GM12878 (cell line): Measurements from ENCODE around the gene ASMTL. TPM values are rescaled to one million over a fixed set of nuclear protein-coding genes. Genes with fewer than 3 reads are reported as not detected.

ENCODE experiments used
- ATAC-seq: fragments of 200-7000 bp; cut with Tn5 transposase; 3 replicates; pipeline ENCODE4 v1.9.1; 2020; ENCODE audit warnings: mild to moderate bottlenecking, moderate library complexity
- BruUV-seq: library from RNA; stranded (reverse); fragments of 400-500 nt; replicated peaks from 2 replicates; lab custom pipeline; 2021; lab: Mats Ljungman, UMichigan
- CTCF ChIA-PET: fragments of 300-600 bp; sonication (Branson Sonifier 250); formaldehyde crosslinking; extraction: SDS; loops from one replicate; lab custom pipeline; 2021; ENCODE audit warnings: inconsistent platforms; lab: Yijun Ruan, JAX
- POLR2A ChIA-PET: fragments of 350-600 bp; formaldehyde crosslinking; extraction: SDS; loops from one replicate; lab custom pipeline; 2021; ENCODE audit warnings: inconsistent platforms; lab: Charles Lee
- RAD21 ChIA-PET: fragments of 300-600 bp; sonication (Branson Sonifier 250); formaldehyde crosslinking; loops from one replicate; lab custom pipeline; 2023; ENCODE audit warnings: antibody characterized with exemption; ENCODE audit not compliant: unreplicated experiment; lab: Charles Lee
- SMC1A ChIA-PET: fragments of 300-600 bp; sonication (Branson Sonifier 250); formaldehyde crosslinking; loops from one replicate; lab custom pipeline; 2023; ENCODE audit not compliant: unreplicated experiment, uncharacterized antibody; lab: Charles Lee
- DNase-seq: peaks from one replicate; pipeline ENCODE4 v3.0.0-alpha.2; 2011; ENCODE audit warnings: low read depth, low spot score
- FAIRE-seq: peaks from 3 replicates; lab custom pipeline; 2011; peaks lifted over from hg19 to GRCh38; lab: Jason Lieb, UNC
- H2AFZ ChIP-seq: 2 replicates; pipeline ENCODE4 v1.6.0; 2011; ENCODE audit warnings: low read depth, low read length, control low read depth; ENCODE audit not compliant: control insufficient read depth
- H3K27ac ChIP-seq: 2 replicates; pipeline ENCODE4 v1.5.1; 2011; ENCODE audit warnings: control low read depth; ENCODE audit not compliant: control insufficient read depth, insufficient read depth
- H3K27me3 ChIP-seq, 2 experiments: replicated peaks in 1 of 2; 2 replicates each; pipeline versions ENCODE4 v1.6.0 to v1.6.1; 2011; ENCODE audit warnings: low read length in 1 of 2; ENCODE audit not compliant: control insufficient read depth in 2 of 2, insufficient read depth in 2 of 2
- H3K36me3 ChIP-seq, 2 experiments: 2 replicates each; pipeline ENCODE4 v1.5.1; 2011; ENCODE audit warnings: low read length in 1 of 2; ENCODE audit not compliant: control insufficient read depth in 2 of 2, insufficient read depth in 2 of 2
- H3K4me1 ChIP-seq: 2 replicates; pipeline ENCODE4 v1.6.1; 2011; ENCODE audit warnings: mild to moderate bottlenecking, low read length, moderate library complexity, mixed read lengths; ENCODE audit not compliant: control insufficient read depth, insufficient read depth
- H3K4me2 ChIP-seq: 2 replicates; pipeline ENCODE4 v1.6.0; 2011; ENCODE audit warnings: control low read depth; ENCODE audit not compliant: control insufficient read depth, insufficient read depth
- H3K4me3 ChIP-seq: fragments of 200-600 bp; sonication (generic); 2 replicates; pipeline ENCODE4 v1.5.1; 2016
- H3K79me2 ChIP-seq: 2 replicates; pipeline ENCODE4 v1.6.0; 2011; ENCODE audit warnings: low read length; ENCODE audit not compliant: control insufficient read depth, insufficient read depth
- H3K9ac ChIP-seq: 2 replicates; pipeline ENCODE4 v1.8.0; 2011; ENCODE audit warnings: low read length, control low read depth, mixed read lengths; ENCODE audit not compliant: control insufficient read depth, insufficient read depth
- H3K9me3 ChIP-seq: replicated peaks from 3 replicates; pipeline ENCODE4 v1.5.1; 2011; ENCODE audit warnings: mild to moderate bottlenecking, low read length; ENCODE audit not compliant: control insufficient read depth, insufficient read depth
- H4K20me1 ChIP-seq: 2 replicates; pipeline ENCODE4 v1.6.0; 2011; ENCODE audit not compliant: control insufficient read depth, insufficient read depth
- CBX5 ChIP-seq: sonication (generic); IDR thresholded peaks from 2 replicates; pipeline ENCODE4 v1.6.1; 2016; ENCODE audit warnings: low read depth, moderate library complexity, mild to moderate bottlenecking, inconsistent platforms
- DPF2 ChIP-seq: fragments of 450-650 bp; IDR thresholded peaks from 2 replicates; pipeline ENCODE4 v1.6.1; 2017; ENCODE audit warnings: mild to moderate bottlenecking
- KLF5 ChIP-seq: fragments of 450-650 bp; IDR thresholded peaks from 2 replicates; pipeline ENCODE4 v1.6.1; 2014; ENCODE audit warnings: mild to moderate bottlenecking; ENCODE audit not compliant: partially characterized antibody
- MYC ChIP-seq: IDR thresholded peaks from 2 replicates; pipeline ENCODE4 v1.6.1; 2011; ENCODE audit warnings: mild to moderate bottlenecking, low read length, moderate library complexity, inconsistent platforms; ENCODE audit not compliant: insufficient read depth, insufficient replicate concordance, insufficient read length, severe bottlenecking
- NFYB ChIP-seq: IDR thresholded peaks from 2 replicates; pipeline ENCODE4 v1.6.1; 2011; ENCODE audit warnings: low read depth, mild to moderate bottlenecking, low read length, improper control_type of control experiment, moderate library complexity; ENCODE audit not compliant: insufficient read depth
- RUNX3 ChIP-seq: IDR thresholded peaks from 2 replicates; pipeline ENCODE4 v1.6.1; 2012; ENCODE audit warnings: low read length, inconsistent platforms
- SMARCA5 ChIP-seq: fragments of 450-650 bp; IDR thresholded peaks from 2 replicates; pipeline ENCODE4 v1.6.1; 2017; ENCODE audit warnings: mild to moderate bottlenecking
- SMC3 ChIP-seq: IDR thresholded peaks from 2 replicates; pipeline ENCODE4 v1.6.1; 2011; ENCODE audit warnings: low read length, improper control_type of control experiment, borderline replicate concordance
- TCF7 ChIP-seq: IDR thresholded peaks from 2 replicates; pipeline ENCODE4 v1.6.1; 2014; ENCODE audit warnings: antibody characterized with exemption, borderline replicate concordance
- ZBTB11 ChIP-seq: fragments of 450-650 bp; formaldehyde crosslinking; IDR thresholded peaks from 2 replicates; pipeline ENCODE4 v1.5.0; 2022; ENCODE audit warnings: mild to moderate bottlenecking, missing genetic modification characterization
- WGBS: methylation state at CpG from one replicate; pipeline ENCODE4 v1.1.6; 2016; ENCODE audit warnings: low lambda C conversion rate; ENCODE audit not compliant: insufficient replicate concordance, insufficient coverage; ENCODE audit errors: missing lambda C conversion rate; 5-methylcytosine and 5-hydroxymethylcytosine counted together
- in situ Hi-C: fragments of 300-500 bp; cut with MboI; formaldehyde crosslinking; loops from 9 replicates; pipeline ENCODE4 v1.14.3; 2018; ENCODE audit warnings: mixed read lengths
- intact Hi-C: fragments of 100-400 bp; cut with micrococcal nuclease; formaldehyde crosslinking; loops from one replicate; pipeline ENCODE4 v1.14.2; 2022; ENCODE audit not compliant: unreplicated experiment
- polyA plus RNA-seq, 11 experiments: library from polyadenylated mRNA; depleted of rRNA in 4 of 11; unstranded in 6 of 11; stranded (reverse) in 5 of 11; fragments of >200 nt; fragmentation: Nextera tagmentation in 4 of 11; fragmentation: Illumina TruSeq in 1 of 11; extraction: Ambion mirVana in 4 of 11; extraction: Trizol in 1 of 11; gene quantifications; 1 replicate in 1 of 11; 2 replicates in 10 of 11; pipeline versions ENCODE4 v1.2.1 to v1.2.3, GENCODE V29; 2011 to 2016; ENCODE audit warnings: inconsistent platforms in 2 of 11, missing spikeins in 2 of 11, low read depth in 1 of 11
- total RNA-seq, 4 experiments: library from RNA; depleted of rRNA in 3 of 4; stranded (reverse); fragments of >200 nt in 3 of 4; fragmentation: Illumina TruSeq in 1 of 4; extraction: Trizol in 1 of 4; gene quantifications; 2 replicates each; pipeline versions ENCODE4 v1.2.1 to v1.2.3, GENCODE V29; 2013 to 2021
- TF ChIP-seq, protein P1 (sequence below): fragments of 450-650 bp; conservative IDR thresholded peaks from 2 replicates; pipeline ENCODE4 v1.6.1; 2017; ENCODE audit warnings: mild to moderate bottlenecking, moderate library complexity

ASMTL gene
- total and polyA plus RNA-seq, 10 of the 15 experiments (the other 5 are each of a cell fraction or from before 2014, with no cell fraction given): 1.6 to 51.9 (median 32.1) TPM

- no peak for TF ChIP-seq ZBTB11 (CRISPR knock-in tag)
- TF ChIP-seq, all 136 proteins: peak for 0
Observed at GRCh38 chrX:1361275-1361674, 91.4 kb downstream of the ASMTL start (continued).

DNA sequence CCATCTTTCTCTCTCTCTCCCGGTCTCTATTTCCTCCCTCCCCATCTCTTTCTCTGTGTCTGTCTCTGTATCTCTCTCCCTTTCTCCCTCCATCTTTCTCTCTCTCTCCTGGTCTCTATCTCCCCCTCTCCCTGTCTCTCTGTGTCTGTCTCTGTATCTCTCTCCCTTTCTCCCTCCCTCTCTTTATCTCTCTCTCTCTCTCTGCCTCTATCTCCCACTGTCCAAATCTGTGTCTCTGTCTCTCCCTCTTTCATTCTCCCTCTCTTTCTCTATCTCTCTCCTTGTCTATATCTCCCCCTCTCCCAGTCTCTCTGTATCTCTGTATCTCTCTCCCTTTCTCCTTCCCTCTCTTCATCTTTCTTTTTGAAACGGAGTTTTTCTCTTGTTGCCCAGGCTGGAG is 92.5 kb downstream of the ASMTL start:
- intact Hi-C loops: no loop called here
- no peak for FAIRE-seq
- Histone ChIP-seq H3K9me3 (no peaks in the 10 kb centered on the region; the same call in 1 of the 3 replicates), H3K9ac (no peak overlapping the region), H3K27me3 (no peaks in the 10 kb centered on the region), H3K36me3 (peaks cover 2 to 3% of the 10 kb centered on the region in 2 experiments; a peak in 3 of 4 replicates), H4K20me1 (no peaks in the 10 kb centered on the region), H3K27ac (no peak overlapping the region), H3K79me2 (no peaks in the 10 kb centered on the region), H3K4me3 (no peak overlapping the region)
- 100% methylated on average over 2 of the region's 2 CpGs for WGBS
- POLR2A ChIA-PET: no interaction called here
- ATAC-seq: no peak
- CTCF ChIA-PET: no interaction called here
- DNase-seq: no peak
- TF ChIP-seq SMARCA5 (no peak), KLF5 (no peak), TCF7 (no peak), NFYB (no peak), ZBTB11 (CRISPR knock-in tag) (no peak), MYC (no peak), RUNX3 (no peak), SMC3 (no peak), DPF2 (no peak), CBX5 (no peak)
- TF ChIP-seq, protein P1, sequence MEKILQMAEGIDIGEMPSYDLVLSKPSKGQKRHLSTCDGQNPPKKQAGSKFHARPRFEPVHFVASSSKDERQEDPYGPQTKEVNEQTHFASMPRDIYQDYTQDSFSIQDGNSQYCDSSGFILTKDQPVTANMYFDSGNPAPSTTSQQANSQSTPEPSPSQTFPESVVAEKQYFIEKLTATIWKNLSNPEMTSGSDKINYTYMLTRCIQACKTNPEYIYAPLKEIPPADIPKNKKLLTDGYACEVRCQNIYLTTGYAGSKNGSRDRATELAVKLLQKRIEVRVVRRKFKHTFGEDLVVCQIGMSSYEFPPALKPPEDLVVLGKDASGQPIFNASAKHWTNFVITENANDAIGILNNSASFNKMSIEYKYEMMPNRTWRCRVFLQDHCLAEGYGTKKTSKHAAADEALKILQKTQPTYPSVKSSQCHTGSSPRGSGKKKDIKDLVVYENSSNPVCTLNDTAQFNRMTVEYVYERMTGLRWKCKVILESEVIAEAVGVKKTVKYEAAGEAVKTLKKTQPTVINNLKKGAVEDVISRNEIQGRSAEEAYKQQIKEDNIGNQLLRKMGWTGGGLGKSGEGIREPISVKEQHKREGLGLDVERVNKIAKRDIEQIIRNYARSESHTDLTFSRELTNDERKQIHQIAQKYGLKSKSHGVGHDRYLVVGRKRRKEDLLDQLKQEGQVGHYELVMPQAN: no peak
- TF ChIP-seq, all 136 proteins: peak for 0
- H2AFZ ChIP-seq: no peak overlapping the region
- BruUV-seq: no TSS peak
- SMC1A ChIA-PET: no interaction called here
- in situ Hi-C loops: no loop called here
- no peaks in the 10 kb centered on the region for H3K4me1 ChIP-seq
- RAD21 ChIA-PET: no interaction called here
- no peak overlapping the region for H3K4me2 ChIP-seq
